Peyer's patch (tissue), 4 donors: Measurements from ENCODE around the gene PPP1R15A. TPM values are rescaled to one million over a fixed set of nuclear protein-coding genes. Genes with fewer than 3 reads are reported as not detected.

Experiments used
- DNase-seq, 3 donors: peaks; one replicate each; pipeline ENCODE4 v3.0.0-alpha.2; 2017 to 2019
- H3K27ac ChIP-seq, 4 donors: fragments of 200-600 bp; sonication (generic); one replicate each; pipeline ENCODE4 v1.5.1; 2016 to 2019
- H3K27me3 ChIP-seq, 2 donors: fragments of 200-600 bp; sonication (generic); one replicate each; pipeline ENCODE4 v1.5.1; 2019
- H3K36me3 ChIP-seq, 3 donors: fragments of 200-600 bp; sonication (generic); one replicate each; pipeline ENCODE4 v1.5.1; 2016 to 2019
- H3K4me1 ChIP-seq, 4 donors: fragments of 200-600 bp; sonication (generic); one replicate each; pipeline ENCODE4 v1.5.1; 2016 to 2019
- H3K4me3 ChIP-seq, 4 donors: fragments of 200-600 bp; sonication (generic); 1 replicate in 3 of 4; 2 replicates in 1 of 4; pipeline ENCODE4 v1.5.1; 2016 to 2019; ENCODE audit warnings: mild to moderate bottlenecking in 1 of 4
- H3K9me3 ChIP-seq, 4 donors: fragments of 200-600 bp; sonication (generic); one replicate each; pipeline ENCODE4 v1.5.1; 2016 to 2019; ENCODE audit warnings: mild to moderate bottlenecking in 1 of 4
- POLR2A ChIP-seq, 2 donors: fragments of 450-650 bp; IDR thresholded peaks; one replicate each; pipeline ENCODE4 v1.5.1; 2017; ENCODE audit warnings: antibody characterized with exemption in 2 of 2, mild to moderate bottlenecking in 2 of 2, moderate library complexity in 2 of 2
- total RNA-seq, 4 donors: library from RNA; depleted of rRNA; stranded (reverse); fragments of >200 nt; gene quantifications; one replicate each; pipeline ENCODE4 v1.1.0, GENCODE V29; 2016
- TF ChIP-seq, protein P1 (sequence below), 6 experiments: fragments of 450-650 bp in 4 of 6; fragments of 200-600 bp in 2 of 6; sonication (generic) in 1 of 6; IDR thresholded peaks; one replicate each; pipeline ENCODE4 v1.5.1; 2017 to 2019; ENCODE audit warnings: antibody characterized with exemption in 6 of 6, mild to moderate bottlenecking in 3 of 6, moderate library complexity in 1 of 6

Gene PPP1R15A
- total RNA-seq, 4 donors from 2014 or later: 39.2 to 198 (median 80.3) TPM

DNA sequence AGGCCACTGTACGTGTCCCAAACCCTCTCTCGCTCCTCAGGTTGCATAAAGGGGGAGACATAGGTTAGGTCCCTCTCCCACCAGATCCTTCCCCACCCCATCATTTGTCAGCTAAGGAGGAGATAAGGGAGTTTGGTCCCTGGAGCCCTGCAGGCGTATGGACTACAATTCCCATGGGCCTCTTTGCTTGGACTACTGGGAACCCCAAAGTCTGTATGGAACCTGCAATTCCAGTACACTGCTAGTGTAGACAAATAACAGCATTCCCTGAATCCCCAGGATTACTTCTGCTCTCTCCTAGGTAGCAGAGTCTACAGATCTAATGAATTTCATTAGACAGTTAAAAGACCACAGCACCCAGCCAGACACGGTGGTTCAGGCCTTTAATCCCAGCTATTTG, 19.9 kb upstream of the PPP1R15A start:
- DNase-seq: no peak
- Histone ChIP-seq H3K27ac (no peak overlapping the region), H3K27me3 (no peaks in the 10 kb centered on the region), H3K36me3 (no peaks in the 10 kb centered on the region), H3K4me3 (no peak overlapping the region), H3K4me1 (no peaks in the 10 kb centered on the region), H3K9me3 (no peaks in the 10 kb centered on the region)
- TF ChIP-seq POLR2A (IDR thresholded peaks at IDR 0.05): no peak
- TF ChIP-seq, protein P1, sequence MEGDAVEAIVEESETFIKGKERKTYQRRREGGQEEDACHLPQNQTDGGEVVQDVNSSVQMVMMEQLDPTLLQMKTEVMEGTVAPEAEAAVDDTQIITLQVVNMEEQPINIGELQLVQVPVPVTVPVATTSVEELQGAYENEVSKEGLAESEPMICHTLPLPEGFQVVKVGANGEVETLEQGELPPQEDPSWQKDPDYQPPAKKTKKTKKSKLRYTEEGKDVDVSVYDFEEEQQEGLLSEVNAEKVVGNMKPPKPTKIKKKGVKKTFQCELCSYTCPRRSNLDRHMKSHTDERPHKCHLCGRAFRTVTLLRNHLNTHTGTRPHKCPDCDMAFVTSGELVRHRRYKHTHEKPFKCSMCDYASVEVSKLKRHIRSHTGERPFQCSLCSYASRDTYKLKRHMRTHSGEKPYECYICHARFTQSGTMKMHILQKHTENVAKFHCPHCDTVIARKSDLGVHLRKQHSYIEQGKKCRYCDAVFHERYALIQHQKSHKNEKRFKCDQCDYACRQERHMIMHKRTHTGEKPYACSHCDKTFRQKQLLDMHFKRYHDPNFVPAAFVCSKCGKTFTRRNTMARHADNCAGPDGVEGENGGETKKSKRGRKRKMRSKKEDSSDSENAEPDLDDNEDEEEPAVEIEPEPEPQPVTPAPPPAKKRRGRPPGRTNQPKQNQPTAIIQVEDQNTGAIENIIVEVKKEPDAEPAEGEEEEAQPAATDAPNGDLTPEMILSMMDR (IDR thresholded peaks at IDR 0.05): no peak

DNA sequence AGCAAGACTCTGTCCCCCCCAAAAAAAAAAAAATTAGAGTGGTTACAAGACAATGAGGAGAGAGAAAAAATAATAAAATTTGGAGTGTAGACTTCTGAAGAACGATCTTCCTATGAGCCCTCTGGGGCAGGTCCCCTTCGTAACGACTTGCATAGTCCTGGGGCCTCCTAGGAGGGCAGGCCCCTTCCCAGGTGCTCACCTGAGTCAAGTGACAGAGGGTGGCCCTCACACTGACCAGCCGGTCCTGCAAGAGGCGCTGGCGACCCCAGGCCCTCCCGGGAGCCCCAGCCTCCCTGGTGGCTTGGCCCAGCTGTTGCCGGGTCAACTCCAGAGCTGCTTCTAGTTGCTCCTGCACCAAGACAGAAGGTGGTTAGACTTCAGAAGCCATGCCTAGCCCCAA, 18.7 kb upstream of the PPP1R15A start:
- H3K4me3 ChIP-seq: no peak overlapping the region
- TF ChIP-seq, protein P1 (IDR thresholded peaks at IDR 0.05): no peak
- no peak for TF ChIP-seq POLR2A (IDR thresholded peaks at IDR 0.05)
- no peak for DNase-seq
- H3K36me3 ChIP-seq: no peaks in the 10 kb centered on the region
- H3K9me3 ChIP-seq: no peaks in the 10 kb centered on the region
- no peaks in the 10 kb centered on the region for H3K27me3 ChIP-seq
- no peak overlapping the region for H3K27ac ChIP-seq
- H3K4me1 ChIP-seq: no peaks in the 10 kb centered on the region

DNA sequence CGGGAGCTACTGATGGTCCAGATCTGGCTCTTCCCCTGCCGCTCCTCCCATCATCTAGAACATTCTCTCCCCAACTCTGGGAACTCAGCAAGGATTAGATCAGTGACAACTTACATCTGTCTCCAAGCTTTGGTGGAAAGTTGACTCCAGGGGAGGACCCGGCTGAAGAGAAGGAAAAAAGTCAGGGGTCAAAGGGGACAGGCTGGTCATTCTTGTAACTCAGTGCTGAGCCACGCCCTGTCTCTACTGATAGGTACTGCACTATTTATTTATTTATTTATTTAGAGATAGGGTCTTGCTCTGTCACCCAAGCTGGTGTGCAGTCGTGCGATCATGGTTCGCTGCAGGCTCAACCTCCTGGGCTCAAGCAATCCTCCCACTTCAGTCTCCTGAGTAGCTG, 18.1 kb upstream of the PPP1R15A start:
- H3K27me3 ChIP-seq: no peaks in the 10 kb centered on the region
- no peak overlapping the region for H3K4me3 ChIP-seq
- H3K36me3 ChIP-seq: no peaks in the 10 kb centered on the region
- H3K4me1 ChIP-seq: no peaks in the 10 kb centered on the region
- H3K9me3 ChIP-seq: no peaks in the 10 kb centered on the region
- H3K27ac ChIP-seq: no peak overlapping the region
- DNase-seq: no peak
- TF ChIP-seq, protein P1 (IDR thresholded peaks at IDR 0.05): no peak
- no peak for TF ChIP-seq POLR2A (IDR thresholded peaks at IDR 0.05)

DNA sequence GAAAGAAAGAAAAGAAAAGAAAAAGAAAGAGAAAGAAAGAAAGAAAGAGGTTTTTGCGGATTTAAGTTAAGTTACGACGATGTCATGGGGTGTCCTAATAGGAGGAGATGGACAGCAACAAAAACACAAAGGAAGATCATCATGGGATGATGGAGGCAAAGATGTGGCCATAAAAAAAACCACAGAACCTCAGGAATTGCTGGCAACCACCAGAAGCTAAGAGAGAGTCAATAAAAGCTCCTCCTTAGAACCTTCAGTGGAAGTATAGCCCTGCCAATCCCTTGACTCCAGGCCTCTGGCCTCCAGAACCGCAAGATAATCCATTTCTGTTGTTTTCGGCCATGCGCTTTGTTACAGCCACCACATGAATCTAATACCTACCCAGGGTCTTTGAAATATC, 15.3 kb upstream of the PPP1R15A start:
- no peak overlapping the region for H3K4me3 ChIP-seq
- H3K4me1 ChIP-seq: no peaks in the 10 kb centered on the region
- H3K27ac ChIP-seq: no peak overlapping the region
- no peaks in the 10 kb centered on the region for H3K36me3 ChIP-seq
- H3K27me3 ChIP-seq: no peaks in the 10 kb centered on the region
- H3K9me3 ChIP-seq: no peaks in the 10 kb centered on the region
- TF ChIP-seq, protein P1 (IDR thresholded peaks at IDR 0.05): no peak
- TF ChIP-seq POLR2A (IDR thresholded peaks at IDR 0.05): no peak
- no peak for DNase-seq

DNA sequence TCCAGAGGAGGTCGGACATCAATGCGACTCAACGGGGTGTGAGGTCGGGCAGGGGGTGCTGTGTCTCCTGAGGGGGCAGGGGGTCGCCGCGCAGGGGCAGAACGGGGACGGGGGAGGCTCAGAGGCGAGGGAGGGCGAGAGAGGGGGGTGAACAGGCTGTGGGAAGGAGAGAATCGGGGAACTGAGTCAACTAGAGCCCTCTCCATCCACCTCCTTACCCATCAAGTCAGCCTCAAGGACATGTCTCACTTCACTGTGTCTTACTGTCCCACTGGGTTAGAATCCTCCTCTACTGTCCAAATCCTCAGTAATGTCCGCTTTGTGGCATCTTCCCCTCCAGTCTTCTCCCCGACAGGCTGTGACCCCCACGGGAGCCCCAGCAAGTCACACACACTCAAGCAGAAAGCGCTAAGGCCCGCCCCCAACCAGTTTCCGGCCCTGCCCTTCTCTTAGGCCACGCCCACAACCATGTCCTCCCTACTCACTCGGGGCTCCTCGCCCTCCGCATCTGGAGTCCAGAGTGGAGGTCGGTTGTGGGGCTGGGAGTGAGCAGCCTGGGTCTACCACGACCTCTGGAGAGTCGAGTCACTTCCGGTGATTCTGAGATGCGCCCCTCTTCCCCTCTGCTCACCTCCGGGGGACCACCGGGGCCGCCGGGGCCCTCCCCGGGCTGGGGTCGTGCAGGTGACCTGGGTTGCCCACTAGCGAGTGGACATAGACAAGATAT, 13.1 kb upstream of the PPP1R15A start:
- Histone ChIP-seq H3K27me3 (no peaks in the 10 kb centered on the region), H3K9me3 (no peaks in the 10 kb centered on the region), H3K4me3 (peak overlapping the region; percentile 21 to 39 (median 26)), H3K36me3 (no peaks in the 10 kb centered on the region), H3K4me1 (no peaks in the 10 kb centered on the region), H3K27ac (peak overlapping the region in 1 of 4 donors; percentile 49)
- TF ChIP-seq POLR2A (IDR thresholded peaks at IDR 0.05): no peak
- TF ChIP-seq, protein P1 (IDR thresholded peaks at IDR 0.05): no peak
- DNase-seq: peak in 2 of 3 donors; percentile 82 to 85
